Bronchial epithelial cell (primary cell): Measurements from ENCODE around the gene DEAF1. TPM values are rescaled to one million over a fixed set of nuclear protein-coding genes. Genes with fewer than 3 reads are reported as not detected.

Source experiments
- DNase-seq: peaks from one replicate; pipeline ENCODE4 v3.0.0-alpha.2; 2010; ENCODE audit warnings: low read depth
- FAIRE-seq: peaks from 2 replicates; lab custom pipeline; 2011; peaks lifted over from hg19 to GRCh38; lab: Jason Lieb, UNC
- H3K27me3 ChIP-seq: 2 replicates; pipeline ENCODE4 v1.5.1; 2011; ENCODE audit warnings: low read length; ENCODE audit not compliant: control insufficient read depth, insufficient read depth
- H3K36me3 ChIP-seq: 2 replicates; pipeline ENCODE4 v1.5.1; 2011; ENCODE audit warnings: low read length; ENCODE audit not compliant: control insufficient read depth, insufficient read depth
- H3K4me3 ChIP-seq: 2 replicates; pipeline ENCODE4 v1.5.1; 2011; ENCODE audit warnings: mild to moderate bottlenecking, low read depth, low read length, control low read depth
- CTCF ChIP-seq: IDR thresholded peaks from 2 replicates; pipeline ENCODE4 v1.5.1; 2011; ENCODE audit warnings: mild to moderate bottlenecking, moderate library complexity, low read length, control low read depth, inconsistent platforms; ENCODE audit not compliant: insufficient read depth, severe bottlenecking
- total RNA-seq: library from RNA; depleted of rRNA; stranded (reverse); fragments of >200 nt; gene quantifications from 2 replicates; pipeline ENCODE4 v1.2.1, GENCODE V29; 2014

The DEAF1 gene
- total RNA-seq, 1 donor from 2014 or later: 23.4 TPM

GRCh38 chr11:665704-666281 is 29.2 kb downstream of the DEAF1 start:
- Histone ChIP-seq H3K27me3 (no peaks in the 10 kb centered on the region), H3K4me3 (no peak overlapping the region), H3K36me3 (peaks cover 8% of the 10 kb centered on the region)
- no peak for TF ChIP-seq CTCF
- FAIRE-seq: no peak
- no peak for DNase-seq

- DNase-seq (no peak), FAIRE-seq (no peak)
- peaks cover 11% of the 10 kb centered on the region for H3K36me3 ChIP-seq
- no peak for TF ChIP-seq CTCF
- no peaks in the 10 kb centered on the region for H3K27me3 ChIP-seq
- no peak overlapping the region for H3K4me3 ChIP-seq
These were observed 29.8 kb downstream of the DEAF1 start for GRCh38 chr11:665062-665703.

- peak; percentile 79 for TF ChIP-seq CTCF
- H3K27me3 ChIP-seq: no peaks in the 10 kb centered on the region
- FAIRE-seq (no peak), DNase-seq (peak; percentile 50)
- H3K4me3 ChIP-seq: no peak overlapping the region
- peaks cover 15% of the 10 kb centered on the region for H3K36me3 ChIP-seq
These were observed 32.2 kb downstream of the DEAF1 start for GRCh38 chr11:662689-663274.

GRCh38 chr11:660681-661444 is 34.2 kb downstream of the DEAF1 start:
- DNase-seq: no peak
- H3K27me3 ChIP-seq: no peaks in the 10 kb centered on the region
- FAIRE-seq: no peak
- H3K36me3 ChIP-seq: peaks cover 16% of the 10 kb centered on the region
- no peak overlapping the region for H3K4me3 ChIP-seq
- no peak for TF ChIP-seq CTCF

- no peak for FAIRE-seq
- TF ChIP-seq CTCF: no peak
- no peaks in the 10 kb centered on the region for H3K27me3 ChIP-seq
These were observed 34.7 kb downstream of the DEAF1 start for GRCh38 chr11:660281-660680.

More at GRCh38 chr11:660281-660680, 34.7 kb downstream of the DEAF1 start:
- Histone ChIP-seq H3K4me3 (no peak overlapping the region), H3K36me3 (peaks cover 16% of the 10 kb centered on the region)
- DNase-seq: no peak
